GM21360 (cell line): ENCODE measurements around the gene MAPK7.

ENCODE experiments used
- ATAC-seq: cut with Tn5 transposase; IDR thresholded peaks from one replicate; pipeline ENCODE4 v1.9.1; 2021; ENCODE audit warnings: mild to moderate bottlenecking, moderate library complexity; ENCODE audit not compliant: unreplicated experiment

The MAPK7 gene

GRCh38 chr17:19362277-19363113, 15.8 kb upstream of the MAPK7 start, which contains the start of gene B9D1:
B9D1 (minus strand) TSS chr17:19362723; CDS start chr17:19362569, 154 bp downstream.
- ATAC-seq: peak; percentile 77

GRCh38 chr17:19363114-19363438, 15.2 kb upstream of the MAPK7 start:
- ATAC-seq: no peak

- no peak for ATAC-seq
Observed at GRCh38 chr17:19363460-19364035, 14.8 kb upstream of the MAPK7 start.

GRCh38 chr17:19364699-19365498, 13.4 kb upstream of the MAPK7 start:
- ATAC-seq: no peak

- ATAC-seq: no peak
Observed at GRCh38 chr17:19365499-19365817, 12.8 kb upstream of the MAPK7 start.

GRCh38 chr17:19365833-19366636, 12.3 kb upstream of the MAPK7 start:
- ATAC-seq: no peak

GRCh38 chr17:19366637-19366972, 11.7 kb upstream of the MAPK7 start:
- ATAC-seq: no peak

GRCh38 chr17:19368229-19368628, 10.1 kb upstream of the MAPK7 start:
- ATAC-seq: no peak

- no peak for ATAC-seq
Observed at GRCh38 chr17:19369107-19369778, 9.1 kb upstream of the MAPK7 start.

GRCh38 chr17:19369846-19370492, 8.3 kb upstream of the MAPK7 start:
- no peak for ATAC-seq

- no peak for ATAC-seq
Observed at GRCh38 chr17:19370493-19370960, 7.8 kb upstream of the MAPK7 start.

GRCh38 chr17:19371259-19372010, 6.9 kb upstream of the MAPK7 start:
- ATAC-seq: no peak

- no peak for ATAC-seq
Observed at GRCh38 chr17:19372011-19372370, 6.3 kb upstream of the MAPK7 start.

GRCh38 chr17:19372439-19372838, 5.9 kb upstream of the MAPK7 start:
- no peak for ATAC-seq

GRCh38 chr17:19372866-19373504, 5.3 kb upstream of the MAPK7 start:
- ATAC-seq: no peak

- no peak for ATAC-seq
Observed at GRCh38 chr17:19374136-19374535, 4.2 kb upstream of the MAPK7 start.

GRCh38 chr17:19375732-19376131, 2.6 kb upstream of the MAPK7 start:
- ATAC-seq: no peak

GRCh38 chr17:19376811-19377210, 1.5 kb upstream of the MAPK7 start:
- no peak for ATAC-seq
